IMR-90 (cell line): Measurements from ENCODE around the gene BHLHA9. TPM values are rescaled to one million over a fixed set of nuclear protein-coding genes. Genes with fewer than 3 reads are reported as not detected.

Experiments
- ATAC-seq: fragments of 200-7000 bp; cut with Tn5 transposase; 2 replicates; pipeline ENCODE4 v1.9.1; 2020; ENCODE audit warnings: low read depth, mild to moderate bottlenecking, moderate library complexity
- BruUV-seq: library from RNA; stranded (reverse); fragments of 400-500 nt; replicated peaks from 2 replicates; lab custom pipeline; 2021; lab: Mats Ljungman, UMichigan
- CTCF ChIA-PET: fragments of 300-600 bp; formaldehyde crosslinking; extraction: SDS; loops from one replicate; lab custom pipeline; 2021; ENCODE audit warnings: antibody characterized with exemption; lab: Yijun Ruan, JAX
- POLR2A ChIA-PET: fragments of 300-600 bp; sonication (Branson Sonifier 250); formaldehyde crosslinking; loops from one replicate; lab custom pipeline; 2022; ENCODE audit warnings: antibody characterized with exemption; ENCODE audit not compliant: unreplicated experiment; lab: Charles Lee
- DNase-seq: peaks from one replicate; pipeline ENCODE4 v3.0.0; 2013
- H2AFZ ChIP-seq: replicated peaks from 2 replicates; pipeline ENCODE3; 2013; ENCODE audit warnings: low read length, mild to moderate bottlenecking; ENCODE audit not compliant: poor library complexity
- H2AK5ac ChIP-seq: 2 replicates; pipeline ENCODE4 v1.6.1; 2013; ENCODE audit warnings: low read depth, low read length, inconsistent platforms
- H2AK9ac ChIP-seq: replicated peaks from 2 replicates; pipeline ENCODE3; 2013; ENCODE audit warnings: mild to moderate bottlenecking, low read depth, low read length, moderate library complexity; ENCODE audit not compliant: poor library complexity
- H2BK120ac ChIP-seq: 2 replicates; pipeline ENCODE4 v1.6.1; 2013; ENCODE audit warnings: low read depth, low read length, inconsistent platforms
- H2BK15ac ChIP-seq: 3 replicates; pipeline ENCODE4 v1.6.1; 2013; ENCODE audit warnings: low read depth, low read length, inconsistent platforms
- H2BK20ac ChIP-seq: 2 replicates; pipeline ENCODE4 v1.6.1; 2013; ENCODE audit warnings: low read depth, mild to moderate bottlenecking, inconsistent platforms, low read length, moderate library complexity
- H2BK5ac ChIP-seq: 2 replicates; pipeline ENCODE4 v1.6.1; 2013; ENCODE audit warnings: mild to moderate bottlenecking, low read depth, low read length, inconsistent platforms; ENCODE audit not compliant: poor library complexity, severe bottlenecking
- H3K14ac ChIP-seq: replicated peaks from 2 replicates; pipeline ENCODE4 v1.6.1; 2013; ENCODE audit warnings: low read depth, low read length, inconsistent platforms
- H3K18ac ChIP-seq: 2 replicates; pipeline ENCODE4 v1.6.1; 2013; ENCODE audit warnings: low read depth, low read length, control low read depth
- H3K23ac ChIP-seq: 2 replicates; pipeline ENCODE4 v1.6.1; 2013; ENCODE audit warnings: low read depth, low read length, inconsistent platforms
- H3K27ac ChIP-seq: 2 replicates; pipeline ENCODE4 v1.5.1; 2013; ENCODE audit warnings: mild to moderate bottlenecking, control low read depth, low read length; ENCODE audit not compliant: insufficient read depth
- H3K27me3 ChIP-seq: 2 replicates; pipeline ENCODE4 v1.6.1; 2013; ENCODE audit warnings: low read length; ENCODE audit not compliant: control insufficient read depth, insufficient read depth
- H3K36me3 ChIP-seq: 2 replicates; pipeline ENCODE4 v1.6.1; 2013; ENCODE audit warnings: low read length, mixed read lengths; ENCODE audit not compliant: control insufficient read depth, insufficient read depth
- H3K4ac ChIP-seq: 2 replicates; pipeline ENCODE4 v1.6.1; 2013; ENCODE audit warnings: low read depth, low read length, inconsistent platforms
- H3K4me1 ChIP-seq: 2 replicates; pipeline ENCODE4 v1.6.1; 2013; ENCODE audit warnings: low read length, mixed read lengths; ENCODE audit not compliant: control insufficient read depth, insufficient read depth
- H3K4me2 ChIP-seq: 2 replicates; pipeline ENCODE4 v1.6.1; 2013; ENCODE audit warnings: low read depth, mild to moderate bottlenecking, control low read depth, low read length, moderate library complexity
- H3K4me3 ChIP-seq: 2 replicates; pipeline ENCODE4 v1.5.1; 2013; ENCODE audit warnings: low read depth, mild to moderate bottlenecking, control low read depth, low read length, moderate library complexity; ENCODE audit not compliant: insufficient read depth
- H3K56ac ChIP-seq: 2 replicates; pipeline ENCODE4 v1.6.1; 2013; ENCODE audit warnings: low read length, inconsistent platforms; ENCODE audit not compliant: insufficient read depth; ENCODE audit errors: extremely low read depth
- H3K79me1 ChIP-seq, 2 experiments: 2 replicates each; pipeline ENCODE4 v1.6.1; 2013; ENCODE audit warnings: low read length in 2 of 2, inconsistent platforms in 1 of 2, low read depth in 1 of 2
- H3K9ac ChIP-seq: 2 replicates; pipeline ENCODE4 v1.6.1; 2013; ENCODE audit warnings: low read depth, low read length, control low read depth
- H3K9me1 ChIP-seq: 2 replicates; pipeline ENCODE4 v1.6.1; 2013; ENCODE audit warnings: low read length, inconsistent platforms; ENCODE audit not compliant: insufficient read depth
- H3K9me3 ChIP-seq: 2 replicates; pipeline ENCODE4 v1.6.1; 2013; ENCODE audit warnings: low read length; ENCODE audit not compliant: control insufficient read depth, insufficient read depth
- H4K20me1 ChIP-seq: 2 replicates; pipeline ENCODE4 v1.6.1; 2013; ENCODE audit warnings: low read length, inconsistent platforms; ENCODE audit not compliant: insufficient read depth
- H4K5ac ChIP-seq: 2 replicates; pipeline ENCODE4 v1.6.1; 2013; ENCODE audit warnings: mild to moderate bottlenecking, low read depth, low read length, control low read depth
- H4K8ac ChIP-seq, 2 experiments: 2 replicates each; pipeline ENCODE4 v1.6.1; 2013; ENCODE audit warnings: low read depth in 2 of 2, low read length in 2 of 2, control low read depth in 1 of 2, inconsistent platforms in 1 of 2
- H4K91ac ChIP-seq: 2 replicates; pipeline ENCODE4 v1.6.1; 2013; ENCODE audit warnings: low read depth, low read length, inconsistent platforms; ENCODE audit not compliant: insufficient read depth
- CTCF ChIP-seq: conservative IDR thresholded peaks from 2 replicates; pipeline ENCODE4 v1.5.1; 2012; ENCODE audit warnings: mild to moderate bottlenecking, low read depth, low read length, improper control_type of control experiment
- RAD21 ChIP-seq: IDR thresholded peaks from 2 replicates; pipeline ENCODE4 v1.6.1; 2012; ENCODE audit warnings: low read length, improper control_type of control experiment
- RCOR1 ChIP-seq: IDR thresholded peaks from 2 replicates; pipeline ENCODE4 v1.6.1; 2012; ENCODE audit warnings: mild to moderate bottlenecking, low read length, improper control_type of control experiment; ENCODE audit not compliant: insufficient replicate concordance
- SMC3 ChIP-seq: fragments of 150-350 bp; IDR thresholded peaks from 2 replicates; pipeline ENCODE4 v1.6.1; 2016; ENCODE audit warnings: low read depth, mild to moderate bottlenecking, antibody characterized with exemption, low read length, moderate library complexity
- USF2 ChIP-seq: fragments of 150-350 bp; IDR thresholded peaks from 2 replicates; pipeline ENCODE4 v1.6.1; 2017; ENCODE audit warnings: mild to moderate bottlenecking, antibody characterized with exemption, low read length, low read depth
- WGBS, 2 experiments: methylation state at CpG; one replicate each; pipeline versions ENCODE4 v1.1.5 to v1.1.7; 2013; ENCODE audit warnings: missing lambda C conversion rate in 2 of 2; ENCODE audit not compliant: insufficient read length in 1 of 2; ENCODE audit errors: extremely low coverage in 2 of 2; 5-methylcytosine and 5-hydroxymethylcytosine counted together
- dilution Hi-C: fragments of 300-500 bp; cut with HindIII; formaldehyde crosslinking; loops from one replicate; pipeline ENCODE4 v1.14.3; 2018; ENCODE audit warnings: low sequenced_read_pairs; ENCODE audit not compliant: unreplicated experiment
- in situ Hi-C: fragments of 300-500 bp; cut with MboI; formaldehyde crosslinking; loops from 3 replicates; pipeline ENCODE4 v1.14.3; 2019; ENCODE audit warnings: low sequenced_read_pairs, inconsistent platforms, mixed read lengths
- intact Hi-C: fragments of 100-400 bp; cut with micrococcal nuclease; formaldehyde crosslinking; loops from 2 replicates; pipeline ENCODE4 v1.10.0; 2022
- polyA plus RNA-seq, 3 experiments: library from polyadenylated mRNA; depleted of rRNA; stranded (reverse); fragments of >200 nt; gene quantifications; 2 replicates each; pipeline ENCODE4 v1.2.3, GENCODE V29; 2012; ENCODE audit warnings: low replicate concordance in 1 of 3
- total RNA-seq: library from RNA; depleted of rRNA; stranded (reverse); fragments of >200 nt; gene quantifications from 2 replicates; pipeline ENCODE4 v1.2.3, GENCODE V29; 2012

The BHLHA9 gene
- total and polyA plus RNA-seq, 2 of the 4 experiments (the other 2 are of a cell fraction), result not detected

GRCh38 chr17:1275962-1276736 is 5.9 kb downstream of the BHLHA9 start:
- no peak overlapping the region for H4K5ac ChIP-seq
- in situ Hi-C loops, result no loop called here
- CTCF ChIA-PET, result no interaction called here

More at GRCh38 chr17:1275962-1276736, 5.9 kb downstream of the BHLHA9 start:
- H2BK120ac ChIP-seq, result no peak overlapping the region
- H2BK5ac ChIP-seq, result no peak overlapping the region
- intact Hi-C loops (loop anchor here (1.0 to 5.0 kb wide), 3 partner anchors 56 to 286 kb away; partner anchors contain the start of gene PITPNA), dilution Hi-C loops (no loop called here)
- H3K79me1 ChIP-seq, result no peaks in the 10 kb centered on the region
- DNase-seq (peak; percentile 27), ATAC-seq (peak; percentile 90)
- H2AK9ac ChIP-seq, result no peak overlapping the region
- TF ChIP-seq RAD21, result peak; percentile 88
- TF ChIP-seq CTCF, result peak; percentile 81
- TF ChIP-seq USF2, result no peak
- TF ChIP-seq SMC3, result peak; percentile 83
- TF ChIP-seq RCOR1, result no peak
- H3K4ac ChIP-seq, result no peak overlapping the region
- H4K8ac ChIP-seq, result no peak overlapping the region
- no peak overlapping the region for H3K23ac ChIP-seq
- no peak overlapping the region for H3K18ac ChIP-seq
- H3K9me3 ChIP-seq, result no peaks in the 10 kb centered on the region
- H3K56ac ChIP-seq, result no peak overlapping the region
- POLR2A ChIA-PET, result no interaction called here
- H3K27me3 ChIP-seq, result peaks cover 48% of the 10 kb centered on the region
- no peak overlapping the region for H3K27ac ChIP-seq
- no peaks in the 10 kb centered on the region for H3K9me1 ChIP-seq
- peak overlapping the region; percentile 73 for H2AFZ ChIP-seq
- no peak overlapping the region for H3K4me3 ChIP-seq
- no peak overlapping the region for H2BK15ac ChIP-seq
- H3K14ac ChIP-seq, result no peak overlapping the region
- peak overlapping the region; percentile 21 for H3K4me2 ChIP-seq
- H3K36me3 ChIP-seq, result no peaks in the 10 kb centered on the region
- no TSS peak for BruUV-seq
- H2BK20ac ChIP-seq, result no peak overlapping the region
- H3K9ac ChIP-seq, result no peak overlapping the region
- H4K91ac ChIP-seq, result no peak overlapping the region
- no peaks in the 10 kb centered on the region for H4K20me1 ChIP-seq
- no peak overlapping the region for H2AK5ac ChIP-seq
- no peaks in the 10 kb centered on the region for H3K4me1 ChIP-seq
- WGBS, 2 experiments, result 0% methylated on average over 10 of the region's 28 CpGs; no CpG with 5 or more reads in 1 of the 2 experiments
